Measurements from ENCODE around the gene KANK4. TPM values are rescaled to one million over a fixed set of nuclear protein-coding genes. Genes with fewer than 3 reads are reported as not detected.

Gene KANK4
- total and polyA plus RNA-seq, 2 of the 4 experiments (the other 2 are of a cell fraction): not detected

DNA sequence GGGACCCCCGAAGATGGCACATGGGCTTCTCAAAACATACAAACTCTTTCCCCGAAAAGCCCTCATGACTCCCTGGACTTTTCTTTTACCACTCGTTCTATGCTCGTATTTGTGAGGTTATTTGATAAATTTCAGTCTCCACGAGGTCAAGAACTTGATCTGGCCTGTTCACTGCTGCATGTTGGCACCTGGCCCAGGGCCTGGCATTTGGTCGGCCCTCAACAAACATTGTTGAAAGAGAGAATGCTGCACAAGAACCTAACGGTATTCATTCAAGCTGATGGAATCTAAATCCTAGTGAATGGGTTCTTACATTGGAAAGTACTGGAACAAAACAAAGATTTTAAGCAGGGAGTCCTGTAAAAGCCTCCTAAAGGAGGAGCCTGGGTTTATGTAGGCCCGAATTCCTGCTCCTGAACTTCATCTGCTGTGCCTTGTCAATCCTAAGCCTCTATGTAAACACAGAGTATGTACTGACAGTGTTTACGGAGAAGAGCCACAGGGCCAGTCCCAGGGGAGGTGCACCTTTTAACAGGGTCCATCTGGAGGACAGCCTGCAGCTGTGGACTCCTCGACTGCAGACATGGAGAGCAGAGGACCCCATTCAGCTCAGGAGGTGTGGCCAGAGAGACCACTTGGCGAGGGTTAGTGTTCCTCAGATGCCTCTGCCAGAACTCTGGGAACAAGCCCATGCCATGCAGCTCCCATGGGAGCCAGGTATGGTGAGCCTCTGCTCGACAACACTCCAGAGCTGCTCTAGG is 77.7 kb downstream of the KANK4 start:
- Histone ChIP-seq H2AK9ac (replicated peaks; ENCODE audit: low read depth, low read length, poor library complexity) (no peak overlapping the region), H3K27me3 (ENCODE audit: control insufficient read depth, insufficient read depth, low read length) (no peaks in the 10 kb centered on the region), H2BK5ac (ENCODE audit: low read depth, low read length, poor library complexity, severe bottlenecking) (no peak overlapping the region), H3K4ac (ENCODE audit: low read depth, low read length) (no peak overlapping the region), H3K23ac (ENCODE audit: low read depth, low read length) (no peak overlapping the region), H4K20me1 (ENCODE audit: insufficient read depth, low read length) (no peaks in the 10 kb centered on the region), H3K27ac (ENCODE audit: insufficient read depth, low read length) (no peak overlapping the region), H3K18ac (ENCODE audit: low read depth, low read length) (no peak overlapping the region), H4K91ac (ENCODE audit: insufficient read depth, low read depth, low read length) (no peak overlapping the region), H3K4me2 (ENCODE audit: low read depth, low read length) (no peak overlapping the region), H3K9me1 (ENCODE audit: insufficient read depth, low read length) (no peaks in the 10 kb centered on the region), H2BK120ac (ENCODE audit: low read depth, low read length) (no peak overlapping the region), H3K4me3 (ENCODE audit: insufficient read depth, low read depth, low read length) (no peak overlapping the region), H2AFZ (replicated peaks; ENCODE audit: low read length, poor library complexity) (no peak overlapping the region), H3K4me1 (ENCODE audit: control insufficient read depth, insufficient read depth, low read length) (no peaks in the 10 kb centered on the region), H2BK20ac (ENCODE audit: low read depth, low read length) (no peak overlapping the region), H3K9me3 (ENCODE audit: control insufficient read depth, insufficient read depth, low read length) (peaks cover 4% of the 10 kb centered on the region; the same call in 1 of the 2 replicates), H2BK15ac (ENCODE audit: low read depth, low read length) (no peak overlapping the region), H3K14ac (replicated peaks; ENCODE audit: low read depth, low read length) (no peak overlapping the region), H3K79me1 (ENCODE audit: low read depth in 1 of 2, low read length in 2 of 2) (no peaks in the 10 kb centered on the region), H2AK5ac (ENCODE audit: low read depth, low read length) (no peak overlapping the region), H3K56ac (ENCODE audit: extremely low read depth, insufficient read depth, low read length) (no peak overlapping the region), H4K8ac (ENCODE audit: low read depth in 2 of 2, low read length in 2 of 2) (no peak overlapping the region), H4K5ac (ENCODE audit: low read depth, low read length) (no peak overlapping the region), H3K9ac (ENCODE audit: low read depth, low read length) (no peak overlapping the region), H3K36me3 (ENCODE audit: control insufficient read depth, insufficient read depth, low read length) (no peaks in the 10 kb centered on the region)
- in situ Hi-C loops (cut with MboI; ENCODE audit: low sequenced_read_pairs) (no loop called here), dilution Hi-C loops (cut with HindIII; ENCODE audit: low sequenced_read_pairs, unreplicated experiment) (no loop called here), intact Hi-C loops (cut with micrococcal nuclease) (no loop called here)
- no TSS peak for BruUV-seq (replicated peaks)
- no peak for TF ChIP-seq MXI1 (IDR thresholded peaks at IDR 0.05; ENCODE audit: borderline replicate concordance, low read depth, low read length)
- TF ChIP-seq CEBPB (IDR thresholded peaks at IDR 0.05; ENCODE audit: low read depth, low read length): no peak
- TF ChIP-seq POLR2A (IDR thresholded peaks at IDR 0.05; ENCODE audit: low read depth, low read length): no peak
- TF ChIP-seq, protein P1, sequence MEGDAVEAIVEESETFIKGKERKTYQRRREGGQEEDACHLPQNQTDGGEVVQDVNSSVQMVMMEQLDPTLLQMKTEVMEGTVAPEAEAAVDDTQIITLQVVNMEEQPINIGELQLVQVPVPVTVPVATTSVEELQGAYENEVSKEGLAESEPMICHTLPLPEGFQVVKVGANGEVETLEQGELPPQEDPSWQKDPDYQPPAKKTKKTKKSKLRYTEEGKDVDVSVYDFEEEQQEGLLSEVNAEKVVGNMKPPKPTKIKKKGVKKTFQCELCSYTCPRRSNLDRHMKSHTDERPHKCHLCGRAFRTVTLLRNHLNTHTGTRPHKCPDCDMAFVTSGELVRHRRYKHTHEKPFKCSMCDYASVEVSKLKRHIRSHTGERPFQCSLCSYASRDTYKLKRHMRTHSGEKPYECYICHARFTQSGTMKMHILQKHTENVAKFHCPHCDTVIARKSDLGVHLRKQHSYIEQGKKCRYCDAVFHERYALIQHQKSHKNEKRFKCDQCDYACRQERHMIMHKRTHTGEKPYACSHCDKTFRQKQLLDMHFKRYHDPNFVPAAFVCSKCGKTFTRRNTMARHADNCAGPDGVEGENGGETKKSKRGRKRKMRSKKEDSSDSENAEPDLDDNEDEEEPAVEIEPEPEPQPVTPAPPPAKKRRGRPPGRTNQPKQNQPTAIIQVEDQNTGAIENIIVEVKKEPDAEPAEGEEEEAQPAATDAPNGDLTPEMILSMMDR (conservative IDR thresholded peaks at IDR 0.05; ENCODE audit: low read depth, low read length): no peak
- TF ChIP-seq RCOR1 (IDR thresholded peaks at IDR 0.05; ENCODE audit: insufficient replicate concordance, low read length): no peak
- TF ChIP-seq BHLHE40 (IDR thresholded peaks at IDR 0.05; ENCODE audit: low read depth, low read length): no peak
- TF ChIP-seq MAFK (IDR thresholded peaks at IDR 0.05; ENCODE audit: low read depth, low read length): no peak
- TF ChIP-seq, protein P2, sequence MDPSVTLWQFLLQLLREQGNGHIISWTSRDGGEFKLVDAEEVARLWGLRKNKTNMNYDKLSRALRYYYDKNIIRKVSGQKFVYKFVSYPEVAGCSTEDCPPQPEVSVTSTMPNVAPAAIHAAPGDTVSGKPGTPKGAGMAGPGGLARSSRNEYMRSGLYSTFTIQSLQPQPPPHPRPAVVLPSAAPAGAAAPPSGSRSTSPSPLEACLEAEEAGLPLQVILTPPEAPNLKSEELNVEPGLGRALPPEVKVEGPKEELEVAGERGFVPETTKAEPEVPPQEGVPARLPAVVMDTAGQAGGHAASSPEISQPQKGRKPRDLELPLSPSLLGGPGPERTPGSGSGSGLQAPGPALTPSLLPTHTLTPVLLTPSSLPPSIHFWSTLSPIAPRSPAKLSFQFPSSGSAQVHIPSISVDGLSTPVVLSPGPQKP (IDR thresholded peaks at IDR 0.05; ENCODE audit: borderline replicate concordance, low read depth, low read length): no peak
- TF ChIP-seq NFE2L2 (IDR thresholded peaks at IDR 0.05; ENCODE audit: low read depth, low read length): no peak
- TF ChIP-seq SMC3 (IDR thresholded peaks at IDR 0.05; ENCODE audit: low read depth, low read length): no peak
- TF ChIP-seq RAD21 (IDR thresholded peaks at IDR 0.05; ENCODE audit: low read length): no peak
- ATAC-seq (ENCODE audit: low read depth) (no peak), DNase-seq (no peak)
- ChIA-PET POLR2A (ENCODE audit: unreplicated experiment) (no interaction called here), CTCF (no interaction called here)
- WGBS, 2 experiments (ENCODE audit: extremely low coverage in 2 of 2, insufficient read length in 1 of 2): 29% methylated on average over 3 of the region's 12 CpGs; no CpG with 5 or more reads in 1 of the 2 experiments

Measured in IMR-90 (cell line).